ENCODE data around the gene C1orf232. TPM values are rescaled to one million over a fixed set of nuclear protein-coding genes. Genes with fewer than 3 reads are reported as not detected.

Gene C1orf232
- total RNA-seq, 1 experiment from 2014 or later = not detected

DNA sequence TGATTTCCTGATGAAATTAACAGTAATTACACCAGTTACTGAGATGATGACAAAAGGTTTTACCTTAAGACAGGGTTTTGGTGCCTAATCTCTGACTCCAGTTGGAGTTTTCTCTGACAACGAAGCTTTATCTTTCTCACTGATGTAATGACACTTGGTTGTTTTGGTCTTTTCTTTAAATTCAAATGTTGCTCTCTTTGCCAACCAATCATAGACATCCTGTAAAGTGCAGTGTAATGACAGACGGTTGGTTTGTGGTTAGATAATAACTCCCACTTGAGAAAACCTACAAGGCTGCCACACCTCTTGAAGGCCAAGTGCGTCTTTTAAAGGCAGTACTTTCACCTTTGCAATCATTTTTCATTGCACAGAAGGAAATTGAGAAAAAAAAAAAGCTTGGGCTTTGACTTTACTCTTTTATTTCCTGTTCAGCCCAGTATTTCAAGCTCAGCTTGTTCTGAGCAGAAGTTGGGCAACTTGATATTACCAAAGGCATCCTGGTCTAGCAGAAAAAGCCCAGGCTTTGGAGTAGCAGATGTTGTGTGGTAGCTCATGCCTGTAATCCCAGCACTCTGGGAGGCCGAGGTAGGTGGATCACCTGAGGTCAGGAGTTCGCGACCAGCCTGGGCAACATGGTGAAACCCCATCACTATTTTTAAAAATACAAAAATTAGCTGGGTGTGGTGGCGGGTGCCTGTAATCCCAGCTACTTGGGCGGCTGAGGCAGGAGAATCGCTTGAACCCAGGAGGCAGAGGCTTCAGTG is 42.3 kb downstream of the C1orf232 start:
- peaks cover 63% of the 10 kb centered on the region for H3K4me1 ChIP-seq (ENCODE audit: insufficient read depth, low read length)
- peak overlapping the region; percentile 31 for H3K4me3 ChIP-seq (ENCODE audit: low read length)
- peak overlapping the region; percentile 55 for H3K9ac ChIP-seq (ENCODE audit: low read length)
- H3F3A ChIP-seq (ENCODE audit: low read length, unreplicated experiment) = peaks cover 14% of the 10 kb centered on the region
- no peak overlapping the region for H2AFZ ChIP-seq (ENCODE audit: low read length)
- H3K9me3 ChIP-seq (ENCODE audit: low read length) = no peaks in the 10 kb centered on the region
- ChIA-PET CTCF (interaction anchor here (0.5 to 1.5 kb wide), 6 partner anchors 17 to 570 kb away, joined by 3 to 5 read pairs (median 3); no protein-coding TSS in a partner anchor), POLR2A (ENCODE audit: unreplicated experiment) (interaction anchor here (0.5 to 0.7 kb wide), 5 partner anchors 12 to 306 kb away, joined by 3 to 8 read pairs (median 3); no protein-coding TSS in a partner anchor)
- ATAC-seq = peak; percentile 72
- H3K27me3 ChIP-seq (ENCODE audit: low read length) = no peaks in the 10 kb centered on the region
- H3K36me3 ChIP-seq (ENCODE audit: low read depth, low read length) = no peaks in the 10 kb centered on the region
- BruUV-seq (replicated peaks) = no TSS peak
- peak overlapping the region; percentile 76 for H3K4me2 ChIP-seq (ENCODE audit: low read length)
- H3K9me2 ChIP-seq (replicated peaks; ENCODE audit: low read length) = no peaks in the 10 kb centered on the region
- peak overlapping the region; percentile 94 for H3K27ac ChIP-seq (ENCODE audit: low read length)
- peak; percentile 92 for DNase-seq
- TF ChIP-seq EZH2phosphoT487 (IDR thresholded peaks at IDR 0.05; ENCODE audit: borderline replicate concordance, low read length) (no peak), EZH2 (IDR thresholded peaks at IDR 0.05; ENCODE audit: low read length, unreplicated experiment) (no peak)
- TF ChIP-seq, protein P1, sequence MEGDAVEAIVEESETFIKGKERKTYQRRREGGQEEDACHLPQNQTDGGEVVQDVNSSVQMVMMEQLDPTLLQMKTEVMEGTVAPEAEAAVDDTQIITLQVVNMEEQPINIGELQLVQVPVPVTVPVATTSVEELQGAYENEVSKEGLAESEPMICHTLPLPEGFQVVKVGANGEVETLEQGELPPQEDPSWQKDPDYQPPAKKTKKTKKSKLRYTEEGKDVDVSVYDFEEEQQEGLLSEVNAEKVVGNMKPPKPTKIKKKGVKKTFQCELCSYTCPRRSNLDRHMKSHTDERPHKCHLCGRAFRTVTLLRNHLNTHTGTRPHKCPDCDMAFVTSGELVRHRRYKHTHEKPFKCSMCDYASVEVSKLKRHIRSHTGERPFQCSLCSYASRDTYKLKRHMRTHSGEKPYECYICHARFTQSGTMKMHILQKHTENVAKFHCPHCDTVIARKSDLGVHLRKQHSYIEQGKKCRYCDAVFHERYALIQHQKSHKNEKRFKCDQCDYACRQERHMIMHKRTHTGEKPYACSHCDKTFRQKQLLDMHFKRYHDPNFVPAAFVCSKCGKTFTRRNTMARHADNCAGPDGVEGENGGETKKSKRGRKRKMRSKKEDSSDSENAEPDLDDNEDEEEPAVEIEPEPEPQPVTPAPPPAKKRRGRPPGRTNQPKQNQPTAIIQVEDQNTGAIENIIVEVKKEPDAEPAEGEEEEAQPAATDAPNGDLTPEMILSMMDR (conservative IDR thresholded peaks at IDR 0.05; ENCODE audit: low read depth, low read length) = no peak
- intact Hi-C loops (cut with micrococcal nuclease) = loop anchor here (2.0 kb wide), 1 partner anchor 18 kb away; no protein-coding TSS in a partner anchor
- no peaks in the 10 kb centered on the region for H4K20me1 ChIP-seq (ENCODE audit: low read length)
- peaks cover 29% of the 10 kb centered on the region for H3K79me2 ChIP-seq (ENCODE audit: low read length)

DNA sequence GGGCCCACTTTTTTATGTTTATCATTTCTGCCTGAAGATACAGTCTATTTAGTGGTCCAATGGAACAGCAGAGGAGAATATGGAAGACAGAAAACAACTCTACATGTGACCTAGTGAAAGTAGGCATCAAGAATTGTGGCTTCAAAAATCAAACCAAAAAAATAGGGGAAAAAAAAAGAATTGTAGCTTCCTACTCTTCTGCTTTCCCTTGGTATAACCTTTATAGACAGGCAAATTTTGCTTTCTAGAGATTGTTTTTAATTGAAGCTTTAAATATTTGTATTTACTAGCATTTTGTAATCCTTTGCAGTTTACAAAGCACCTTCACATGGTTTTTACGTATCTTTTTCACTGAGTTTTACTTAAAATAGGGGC is 42.8 kb downstream of the C1orf232 start:
- H3K4me3 ChIP-seq (ENCODE audit: low read length) = peak overlapping the region; percentile 31
- TSS peak; percentile 76 for BruUV-seq (replicated peaks)
- peak overlapping the region; percentile 53 for H3K9ac ChIP-seq (ENCODE audit: low read length)
- no peaks in the 10 kb centered on the region for H3K36me3 ChIP-seq (ENCODE audit: low read depth, low read length)
- peaks cover 29% of the 10 kb centered on the region for H3K79me2 ChIP-seq (ENCODE audit: low read length)
- peak overlapping the region; percentile 76 for H3K4me2 ChIP-seq (ENCODE audit: low read length)
- H3K27me3 ChIP-seq (ENCODE audit: low read length) = no peaks in the 10 kb centered on the region
- DNase-seq (no peak), ATAC-seq (no peak)
- no peak overlapping the region for H2AFZ ChIP-seq (ENCODE audit: low read length)
- ChIA-PET CTCF (interaction anchor here (1.5 kb wide), 1 partner anchor 19 kb away, joined by 5 read pairs; no protein-coding TSS in a partner anchor), POLR2A (ENCODE audit: unreplicated experiment) (interaction anchor here (0.7 kb wide), 1 partner anchor 249 kb away, joined by 3 read pairs; no protein-coding TSS in a partner anchor)
- H4K20me1 ChIP-seq (ENCODE audit: low read length) = no peaks in the 10 kb centered on the region
- intact Hi-C loops (cut with micrococcal nuclease) = loop anchor here (2.0 kb wide), 1 partner anchor 19 kb away; no protein-coding TSS in a partner anchor
- H3K4me1 ChIP-seq (ENCODE audit: insufficient read depth, low read length) = peaks cover 69% of the 10 kb centered on the region
- peak overlapping the region; percentile 94 for H3K27ac ChIP-seq (ENCODE audit: low read length)
- no peak for TF ChIP-seq EZH2phosphoT487 (IDR thresholded peaks at IDR 0.05; ENCODE audit: borderline replicate concordance, low read length)
- TF ChIP-seq, protein P1 (conservative IDR thresholded peaks at IDR 0.05; ENCODE audit: low read depth, low read length) = no peak
- no peak for TF ChIP-seq EZH2 (IDR thresholded peaks at IDR 0.05; ENCODE audit: low read length, unreplicated experiment)
- H3K9me2 ChIP-seq (replicated peaks; ENCODE audit: low read length) = no peaks in the 10 kb centered on the region
- peaks cover 17% of the 10 kb centered on the region for H3F3A ChIP-seq (ENCODE audit: low read length, unreplicated experiment)
- H3K9me3 ChIP-seq (ENCODE audit: low read length) = no peaks in the 10 kb centered on the region

Measured in PC-3 (cell line).